A549 (cell line): ENCODE results near the gene TMEM183A. TPM values are rescaled to one million over a fixed set of nuclear protein-coding genes. Genes with fewer than 3 reads are reported as not detected.

ENCODE experiments used
- ATAC-seq, 2 experiments: fragments of 200-7000 bp in 1 of 2; fragments of >200 bp in 1 of 2; cut with Nextera tagmentation in 1 of 2; cut with Tn5 transposase in 1 of 2; 3 replicates each; pipeline versions ENCODE4 v1.8.0 to v1.9.1; 2018 to 2020; ENCODE audit warnings: mild to moderate bottlenecking in 1 of 2, moderate library complexity in 1 of 2
- CTCF ChIA-PET: fragments of 300-600 bp; sonication (Branson Sonifier 250); formaldehyde crosslinking; extraction: SDS; loops from one replicate; lab custom pipeline; 2021; ENCODE audit warnings: antibody characterized with exemption, inconsistent platforms; lab: Yijun Ruan, JAX
- POLR2A ChIA-PET: fragments of 350-600 bp; formaldehyde crosslinking; extraction: SDS; loops from one replicate; lab custom pipeline; 2021; ENCODE audit warnings: antibody characterized with exemption, inconsistent platforms; lab: Yijun Ruan, JAX
- DNase-seq, 2 experiments: peaks; one replicate each; pipeline versions ENCODE4 v3.0.0 to v3.0.0-alpha.2; 2011 to 2016; ENCODE audit warnings: low read depth in 1 of 2, low spot score in 1 of 2
- FAIRE-seq: peaks from 2 replicates; lab custom pipeline; 2011; peaks lifted over from hg19 to GRCh38; lab: Jason Lieb, UNC
- H3K27ac ChIP-seq, 2 experiments: fragments of >200 bp; sonication (Bioruptor Twin); formaldehyde crosslinking; 3 replicates each; pipeline ENCODE4 v1.5.1; 2016 to 2017
- H3K4me1 ChIP-seq: fragments of >200 bp; sonication (Bioruptor Twin); formaldehyde crosslinking; 3 replicates; pipeline ENCODE4 v1.6.1; 2016
- H3K4me2 ChIP-seq: fragments of >200 bp; sonication (Bioruptor Twin); formaldehyde crosslinking; 3 replicates; pipeline ENCODE4 v1.6.1; 2016
- H3K4me3 ChIP-seq: fragments of >200 bp; sonication (Bioruptor Twin); formaldehyde crosslinking; 3 replicates; pipeline ENCODE4 v1.5.1; 2016
- H3K9me3 ChIP-seq: fragments of >200 bp; sonication (Bioruptor Twin); formaldehyde crosslinking; 3 replicates; pipeline ENCODE4 v1.6.1; 2016
- ATOH8 ChIP-seq: fragments of 250-450 bp; sonication (Bioruptor Pico); IDR thresholded peaks from 2 replicates; pipeline ENCODE4 v1.5.0; 2020; ENCODE audit warnings: low read depth, mild to moderate bottlenecking, moderate library complexity
- CBX8 ChIP-seq: fragments of 200-600 bp; sonication (generic); IDR thresholded peaks from 2 replicates; pipeline ENCODE4 v1.6.1; 2016
- CTCF ChIP-seq: fragments of >200 bp; sonication (Bioruptor Twin); formaldehyde crosslinking; IDR thresholded peaks from 3 replicates; pipeline ENCODE4 v1.5.1; 2016
- E2F6 ChIP-seq: IDR thresholded peaks from 2 replicates; pipeline ENCODE4 v1.6.1; 2012; ENCODE audit warnings: low read depth, borderline replicate concordance
- EHF ChIP-seq: fragments of 250-450 bp; sonication (Bioruptor Pico); IDR thresholded peaks from 2 replicates; pipeline ENCODE4 v1.5.0; 2020; ENCODE audit warnings: mild to moderate bottlenecking
- EHMT2 ChIP-seq: fragments of 200-600 bp; sonication (generic); IDR thresholded peaks from 2 replicates; pipeline ENCODE4 v1.6.1; 2016; ENCODE audit warnings: antibody characterized with exemption, low read depth, mild to moderate bottlenecking, moderate library complexity
- ELK1 ChIP-seq: fragments of 150-350 bp; IDR thresholded peaks from 2 replicates; pipeline ENCODE4 v1.6.1; 2014; ENCODE audit warnings: low read depth, mild to moderate bottlenecking, low read length
- ESRRA ChIP-seq: fragments of 150-350 bp; IDR thresholded peaks from 2 replicates; pipeline ENCODE4 v1.6.1; 2014; ENCODE audit warnings: mild to moderate bottlenecking, low read length, borderline replicate concordance
- FOSL2 ChIP-seq, 2 experiments: fragments of 450-650 bp in 1 of 2; fragments of >200 bp in 1 of 2; sonication (Bioruptor Twin) in 1 of 2; formaldehyde crosslinking; IDR thresholded peaks; 2 replicates each; pipeline versions ENCODE4 v1.5.0 to v1.6.1; 2016 to 2020; ENCODE audit warnings: mild to moderate bottlenecking in 1 of 2, moderate library complexity in 1 of 2
- FOXS1 ChIP-seq: fragments of 250-450 bp; sonication (Bioruptor Pico); IDR thresholded peaks from 2 replicates; pipeline ENCODE4 v1.5.0; 2020; ENCODE audit warnings: mild to moderate bottlenecking, moderate library complexity
- HDAC2 ChIP-seq: fragments of 200-600 bp; sonication (generic); IDR thresholded peaks from 2 replicates; pipeline ENCODE4 v1.6.1; 2016
- HES2 ChIP-seq: fragments of >200 bp; sonication (Bioruptor Twin); formaldehyde crosslinking; IDR thresholded peaks from 2 replicates; pipeline ENCODE4 v1.6.1; 2016
- HOXB13 ChIP-seq: fragments of 250-450 bp; sonication (Bioruptor Pico); IDR thresholded peaks from 2 replicates; pipeline ENCODE4 v1.5.0; 2020; ENCODE audit warnings: low read depth, mild to moderate bottlenecking, moderate library complexity
- JUN ChIP-seq, 2 experiments: fragments of >200 bp; sonication (Bioruptor Twin); formaldehyde crosslinking; IDR thresholded peaks; 2 replicates in 1 of 2; 3 replicates in 1 of 2; pipeline ENCODE4 v1.6.1; 2016 to 2017
- MAFK ChIP-seq: fragments of 450-650 bp; IDR thresholded peaks from 2 replicates; pipeline ENCODE4 v1.6.1; 2014; ENCODE audit not compliant: partially characterized antibody
- NPAS2 ChIP-seq: fragments of 250-450 bp; sonication (Bioruptor Pico); IDR thresholded peaks from 2 replicates; pipeline ENCODE4 v1.8.0; 2022; ENCODE audit warnings: mild to moderate bottlenecking, moderate library complexity, borderline replicate concordance
- NR3C1 ChIP-seq: fragments of >200 bp; sonication (Bioruptor Twin); formaldehyde crosslinking; IDR thresholded peaks from 3 replicates; pipeline ENCODE4 v1.6.1; 2017
- PBX3 ChIP-seq: IDR thresholded peaks from 2 replicates; pipeline ENCODE4 v1.6.1; 2012
- RAD21 ChIP-seq, 2 experiments: fragments of >200 bp in 1 of 2; sonication (Bioruptor Twin) in 1 of 2; formaldehyde crosslinking in 1 of 2; IDR thresholded peaks in 1 of 2; conservative IDR thresholded peaks in 1 of 2; 2 replicates in 1 of 2; 3 replicates in 1 of 2; pipeline ENCODE4 v1.6.1; 2012 to 2018; ENCODE audit warnings: inconsistent platforms in 1 of 2
- RNF2 ChIP-seq: fragments of 200-600 bp; sonication (generic); IDR thresholded peaks from 2 replicates; pipeline ENCODE4 v1.6.1; 2016; ENCODE audit warnings: low read depth, mild to moderate bottlenecking, antibody characterized with exemption, moderate library complexity, borderline replicate concordance
- TP53 ChIP-seq: fragments of 250-450 bp; sonication (Bioruptor Pico); IDR thresholded peaks from 2 replicates; pipeline ENCODE4 v1.5.0; 2021; ENCODE audit warnings: mild to moderate bottlenecking, moderate library complexity
- ZFP36 ChIP-seq: fragments of 450-650 bp; IDR thresholded peaks from 2 replicates; pipeline ENCODE4 v1.6.1; 2014; ENCODE audit warnings: borderline replicate concordance; ENCODE audit not compliant: partially characterized antibody
- WGBS: methylation state at CpG from one replicate; pipeline ENCODE4 v1.1.6; 2017; ENCODE audit errors: missing lambda C conversion rate; 5-methylcytosine and 5-hydroxymethylcytosine counted together
- polyA plus RNA-seq, 4 experiments: library from polyadenylated mRNA; depleted of rRNA in 3 of 4; stranded (reverse); fragments of >200 nt; fragmentation: RNase III in 1 of 4; extraction: RNeasy Plus Mini Kit Qiagen cat#74134 plus additional on column Dnase treatment in 1 of 4; gene quantifications; 2 replicates in 3 of 4; 3 replicates in 1 of 4; pipeline ENCODE4 v1.2.3, GENCODE V29; 2011 to 2017

Gene TMEM183A
- polyA plus RNA-seq, 2 of the 4 experiments (the other 2 are of a cell fraction): 48.4 to 114 TPM

GRCh38 chr1:203058676-203058935 lies 51.4 kb downstream of the TMEM183A start:
- WGBS: 20% methylated on average over 1 of the region's 1 CpG
- H3K9me3 ChIP-seq: no peaks in the 10 kb centered on the region
- no peak overlapping the region for H3K4me3 ChIP-seq
- ATAC-seq: no peak
- no peak for DNase-seq
- POLR2A ChIA-PET: no interaction called here
- TF ChIP-seq ATOH8 (CRISPR knock-in tag) (no peak), FOXS1 (CRISPR knock-in tag) (no peak), HOXB13 (CRISPR knock-in tag) (no peak), ZFP36 (no peak), NPAS2 (no peak), NR3C1 (no peak), JUN (IDR thresholded peaks at IDR 0.05) (no peak), CTCF (no peak)
- peaks cover 5% of the 10 kb centered on the region; the same call in 1 of the 3 replicates for H3K4me1 ChIP-seq
- H3K27ac ChIP-seq: no peak overlapping the region
- CTCF ChIA-PET: interaction anchor here (0.9 to 30.5 kb wide), 6 partner anchors 22 to 211 kb away, joined by 3 to 300 read pairs (median 5); partner anchors contain the start of gene PPFIA4
- FAIRE-seq: no peak
- H3K4me2 ChIP-seq: no peak overlapping the region

GRCh38 chr1:203059485-203059884 lies 52.3 kb downstream of the TMEM183A start:
- DNase-seq (no peak), FAIRE-seq (no peak), ATAC-seq (no peak)
- Histone ChIP-seq H3K9me3 (no peaks in the 10 kb centered on the region), H3K4me3 (no peak overlapping the region), H3K27ac (no peak overlapping the region), H3K4me2 (no peak overlapping the region), H3K4me1 (peaks cover 5% of the 10 kb centered on the region; the same call in 1 of the 3 replicates)
- WGBS: 65% methylated on average over 2 of the region's 2 CpGs
- ChIA-PET POLR2A (no interaction called here), CTCF (interaction anchor here (0.9 to 30.5 kb wide), 2 partner anchors 23 to 25 kb away, joined by 3 to 300 read pairs; no protein-coding TSS in a partner anchor)
- TF ChIP-seq RAD21 (conservative IDR thresholded peaks at IDR 0.05 in 1 of 2, IDR thresholded peaks at IDR 0.05 in 1 of 2) (no peak), CBX8 (no peak), TP53 (CRISPR knock-in tag) (no peak), HDAC2 (no peak), FOXS1 (CRISPR knock-in tag) (no peak), NPAS2 (no peak), MAFK (no peak)

DNA sequence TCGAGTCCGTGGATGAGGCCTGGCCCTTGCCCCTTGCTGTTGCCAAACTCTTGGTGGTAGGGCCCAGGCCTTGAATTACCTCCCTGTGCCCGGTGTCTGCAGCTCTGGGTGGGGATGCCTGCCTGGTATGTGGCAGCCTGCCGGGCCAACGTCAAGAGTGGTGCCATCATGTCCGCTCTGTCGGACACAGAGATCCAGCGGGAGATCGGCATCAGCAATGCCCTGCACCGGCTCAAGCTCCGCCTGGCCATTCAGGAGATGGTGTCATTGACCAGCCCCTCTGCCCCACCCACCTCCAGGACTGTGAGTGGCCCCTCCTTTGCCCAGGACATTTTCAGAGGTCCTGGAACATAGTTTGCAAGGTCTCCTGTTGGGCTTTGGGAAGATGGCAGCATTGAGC lies 52.9 kb downstream of the TMEM183A start:
- FAIRE-seq (no peak), ATAC-seq (no peak), DNase-seq (no peak)
- H3K4me1 ChIP-seq: peaks cover 5% of the 10 kb centered on the region; the same call in 1 of the 3 replicates
- H3K4me3 ChIP-seq: no peak overlapping the region
- CTCF ChIA-PET: interaction anchor here (30.5 kb wide), 1 partner anchor 23 kb away, joined by 300 read pairs; no protein-coding TSS in a partner anchor
- H3K4me2 ChIP-seq: no peak overlapping the region
- TF ChIP-seq ATOH8 (CRISPR knock-in tag): no peak
- TF ChIP-seq MAFK: no peak
- no peak for TF ChIP-seq EHF
- TF ChIP-seq FOSL2 (IDR thresholded peaks at IDR 0.05): no peak
- TF ChIP-seq FOSL2 (CRISPR knock-in tag; IDR thresholded peaks at IDR 0.05): no peak
- no peak for TF ChIP-seq HES2
- TF ChIP-seq PBX3: no peak
- no peak for TF ChIP-seq EHMT2
- TF ChIP-seq ELK1: no peak
- no peak for TF ChIP-seq RNF2
- TF ChIP-seq E2F6: no peak
- TF ChIP-seq NPAS2: no peak
- no peak for TF ChIP-seq ESRRA
- no peak overlapping the region for H3K27ac ChIP-seq
- POLR2A ChIA-PET: no interaction called here
- no peaks in the 10 kb centered on the region for H3K9me3 ChIP-seq
- 82% methylated on average over 10 of the region's 11 CpGs for WGBS
